Left ventricle myocardium inferior (tissue), 1 donor: ENCODE measurements around the gene ESRRA. TPM values are rescaled to one million over a fixed set of nuclear protein-coding genes. Genes with fewer than 3 reads are reported as not detected.

Experiments
- DNase-seq: peaks from one replicate; pipeline ENCODE4 v3.0.0-alpha.2; 2020
- H3K27ac ChIP-seq: fragments of 200-600 bp; replicated peaks from 2 replicates; pipeline ENCODE4 v1.8.0; 2021
- H3K27me3 ChIP-seq: fragments of 200-600 bp; 2 replicates; pipeline ENCODE4 v1.8.0; 2021; ENCODE audit warnings: low read depth
- H3K36me3 ChIP-seq: fragments of 200-600 bp; 2 replicates; pipeline ENCODE4 v1.8.0; 2021
- H3K4me1 ChIP-seq: fragments of 200-600 bp; 2 replicates; pipeline ENCODE4 v1.8.0; 2021
- H3K4me3 ChIP-seq: fragments of 200-600 bp; 2 replicates; pipeline ENCODE4 v1.8.0; 2021; ENCODE audit warnings: mild to moderate bottlenecking, moderate library complexity
- H3K9me3 ChIP-seq: fragments of 200-600 bp; replicated peaks from 2 replicates; pipeline ENCODE4 v1.8.0; 2021
- CTCF ChIP-seq: fragments of 200-600 bp; IDR thresholded peaks from 2 replicates; pipeline ENCODE4 v1.8.0; 2021; ENCODE audit warnings: antibody characterized with exemption, mild to moderate bottlenecking, borderline replicate concordance
- intact Hi-C: fragments of 100-400 bp; cut with micrococcal nuclease; formaldehyde crosslinking; loops from one replicate; pipeline ENCODE4 v1.11.0; 2022
- total RNA-seq: library from RNA; stranded (reverse); fragmentation: NEBNext Ultra II Directional; extraction: Animal tissue kit (Norgen Biotek cat#: 25700); gene quantifications from one replicate; pipeline ENCODE4 v1.2.1, GENCODE V29; 2021
- donor health status: DM: no; HTN: yes; CAD: no; lungs with severe emphysema.

Gene ESRRA
- total RNA-seq, 1 donor from 2014 or later, result 213 TPM

DNA sequence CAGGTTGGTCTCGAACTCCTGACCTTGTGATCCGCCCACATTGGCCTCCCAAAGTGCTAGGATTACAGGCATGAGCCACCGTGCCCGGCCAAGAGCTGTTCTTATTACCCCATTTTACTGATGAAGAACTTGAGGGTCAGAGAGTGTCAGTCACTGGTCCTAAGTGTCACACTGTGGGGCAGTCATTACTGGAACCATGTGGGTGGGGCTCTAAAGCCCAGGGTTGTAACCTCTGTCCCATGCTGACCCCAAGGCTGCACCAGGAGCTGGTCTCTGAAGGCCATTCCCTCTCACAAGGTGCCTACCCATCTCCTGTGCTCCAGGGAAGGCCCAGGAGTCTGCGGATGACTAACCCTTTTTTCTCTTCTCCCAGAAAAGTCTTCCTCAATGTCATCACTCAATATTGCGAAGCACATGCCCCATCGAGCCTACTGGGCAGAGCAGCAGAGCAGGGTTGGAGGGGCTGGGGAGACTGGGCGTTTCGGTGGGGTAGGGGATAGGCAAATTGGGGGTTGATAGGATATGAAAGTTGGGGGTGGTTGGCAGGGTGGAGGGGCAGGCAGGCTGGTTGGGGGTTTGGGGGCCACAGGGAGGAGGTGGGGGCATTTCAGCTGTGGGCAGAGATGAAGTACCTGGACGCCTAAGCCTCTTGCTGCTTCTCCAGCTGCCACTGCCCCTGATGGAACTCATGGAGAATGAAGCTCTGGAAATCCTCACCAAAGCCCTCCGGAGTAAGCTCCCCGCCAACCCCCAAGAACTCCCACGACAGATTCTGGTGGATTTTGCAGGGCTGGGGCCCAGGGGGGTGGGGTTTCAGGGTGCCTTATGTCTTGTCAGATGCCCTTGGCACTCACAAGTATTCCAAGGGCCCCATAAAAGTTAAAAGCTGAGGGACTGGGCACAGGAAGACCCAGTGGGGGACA lies 2.0 kb upstream of the ESRRA start:
- Histone ChIP-seq H3K9me3 (no peaks in the 10 kb centered on the region), H3K36me3 (peaks cover 7% of the 10 kb centered on the region), H3K27ac (peak overlapping the region; percentile 99), H3K27me3 (peaks cover 25% of the 10 kb centered on the region), H3K4me3 (peak overlapping the region; percentile 77), H3K4me1 (peaks cover 64% of the 10 kb centered on the region)
- intact Hi-C loops, result loop anchor here (5.0 kb wide), 1 partner anchor 96 kb away; the partner anchor contains the start of gene FERMT3
- TF ChIP-seq CTCF, result no peak
- no peak for DNase-seq

DNA sequence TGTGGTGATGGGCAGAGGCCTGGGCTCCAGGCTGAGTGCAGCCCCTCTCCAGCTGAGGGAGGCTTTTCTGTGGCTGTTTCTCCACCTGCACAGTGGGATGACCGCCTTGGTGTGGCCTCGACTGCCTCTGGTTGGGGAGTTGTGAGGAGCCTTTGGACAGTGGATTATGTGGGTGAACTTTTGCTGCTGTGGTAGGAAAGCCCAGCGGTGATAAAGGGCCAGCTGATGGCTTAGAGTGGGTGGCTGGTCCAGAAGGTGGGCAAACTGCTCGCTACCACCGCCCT lies 1.4 kb upstream of the ESRRA start:
- peaks cover 18% of the 10 kb centered on the region for H3K27me3 ChIP-seq
- DNase-seq, result no peak

GRCh38 chr11:64304316-64305072 lies 830 bp upstream of the ESRRA start:
- intact Hi-C loops, result loop anchor here (5.0 kb wide), 1 partner anchor 97 kb away; the partner anchor contains the start of gene FERMT3
- TF ChIP-seq CTCF, result peak; percentile 93
- DNase-seq, result peak; percentile 95

More for the DNA sequence above, 1.4 kb upstream of the ESRRA start:
- H3K9me3 ChIP-seq, result no peaks in the 10 kb centered on the region
- peak overlapping the region; percentile 77 for H3K4me3 ChIP-seq
- no peak for TF ChIP-seq CTCF
- H3K4me1 ChIP-seq, result peaks cover 62% of the 10 kb centered on the region
- intact Hi-C loops, result loop anchor here (5.0 kb wide), 1 partner anchor 97 kb away; the partner anchor contains the start of gene FERMT3
- peak overlapping the region; percentile 99 for H3K27ac ChIP-seq
- peaks cover 10% of the 10 kb centered on the region for H3K36me3 ChIP-seq

GRCh38 chr11:64305691-64306562 lies 603 bp downstream of the ESRRA start:
- TF ChIP-seq CTCF, result peak; percentile 38
- peak overlapping the region; percentile 99 for H3K27ac ChIP-seq
- peak overlapping the region; percentile 77 for H3K4me3 ChIP-seq
- DNase-seq, result peak; percentile 70
- H3K36me3 ChIP-seq, result peaks cover 13% of the 10 kb centered on the region
- no peaks in the 10 kb centered on the region for H3K9me3 ChIP-seq
- H3K27me3 ChIP-seq, result no peaks in the 10 kb centered on the region
- intact Hi-C loops, result no loop called here
- peaks cover 48% of the 10 kb centered on the region for H3K4me1 ChIP-seq

More at GRCh38 chr11:64304316-64305072, 830 bp upstream of the ESRRA start:
- peak overlapping the region; percentile 77 for H3K4me3 ChIP-seq
- no peaks in the 10 kb centered on the region for H3K9me3 ChIP-seq
- H3K27ac ChIP-seq, result peak overlapping the region; percentile 99
- peaks cover 13% of the 10 kb centered on the region for H3K27me3 ChIP-seq
- H3K36me3 ChIP-seq, result peaks cover 10% of the 10 kb centered on the region
- H3K4me1 ChIP-seq, result peaks cover 57% of the 10 kb centered on the region

GRCh38 chr11:64306563-64306875 lies 1.2 kb downstream of the ESRRA start:
- H3K36me3 ChIP-seq, result peaks cover 15% of the 10 kb centered on the region
- DNase-seq, result no peak
- TF ChIP-seq CTCF, result no peak
- H3K4me3 ChIP-seq, result peak overlapping the region; percentile 77
- intact Hi-C loops, result no loop called here
- peaks cover 43% of the 10 kb centered on the region for H3K4me1 ChIP-seq
- no peaks in the 10 kb centered on the region for H3K9me3 ChIP-seq
- peak overlapping the region; percentile 99 for H3K27ac ChIP-seq
- H3K27me3 ChIP-seq, result no peaks in the 10 kb centered on the region
